NCI-H2227 (cell line): ENCODE data around the gene OR4D2.

Experiments used
- DNase-seq: peaks from one replicate; lab custom pipeline; 2025; ENCODE audit not compliant: unreplicated experiment; lab: John Stamatoyannopoulos, UW

Gene OR4D2

GRCh38 chr17:58172369-58173071 is 5.7 kb downstream of the OR4D2 start:
- DNase-seq = peak; percentile 14

GRCh38 chr17:58174871-58175270 is 8.1 kb downstream of the OR4D2 start:
- no peak for DNase-seq

- no peak for DNase-seq
Observed at GRCh38 chr17:58176200-58176599, 9.4 kb downstream of the OR4D2 start.

- no peak for DNase-seq
Observed at GRCh38 chr17:58181796-58182195, 15.0 kb downstream of the OR4D2 start.

GRCh38 chr17:58183514-58183913 is 16.7 kb downstream of the OR4D2 start:
- no peak for DNase-seq

GRCh38 chr17:58184308-58184985 is 17.7 kb downstream of the OR4D2 start:
- no peak for DNase-seq

GRCh38 chr17:58184986-58185761 is 18.4 kb downstream of the OR4D2 start:
- DNase-seq = no peak

GRCh38 chr17:58186591-58186990 is 19.8 kb downstream of the OR4D2 start:
- DNase-seq = no peak

- no peak for DNase-seq
Observed at GRCh38 chr17:58187063-58187462, 20.3 kb downstream of the OR4D2 start.

- DNase-seq = no peak
Observed at GRCh38 chr17:58187675-58188074, 20.9 kb downstream of the OR4D2 start.

GRCh38 chr17:58189436-58190146 is 22.8 kb downstream of the OR4D2 start:
- DNase-seq = no peak

GRCh38 chr17:58191241-58191896 is 24.6 kb downstream of the OR4D2 start:
- DNase-seq = no peak

GRCh38 chr17:58192612-58193011 is 25.8 kb downstream of the OR4D2 start, which contains the start of gene EPX:
Gene EPX (plus strand): TSS chr17:58192726. CDS start chr17:58192847, 121 bp downstream.
- no peak for DNase-seq

GRCh38 chr17:58193641-58194255 is 27.0 kb downstream of the OR4D2 start:
- DNase-seq = no peak

GRCh38 chr17:58195518-58196123 is 28.8 kb downstream of the OR4D2 start:
- no peak for DNase-seq

- no peak for DNase-seq
Observed at GRCh38 chr17:58196610-58197009, 29.8 kb downstream of the OR4D2 start.

- DNase-seq = peak; percentile 83
Observed at GRCh38 chr17:58200024-58200633, 33.3 kb downstream of the OR4D2 start.

- DNase-seq = no peak
Observed at GRCh38 chr17:58202859-58203258, 36.1 kb downstream of the OR4D2 start.

- no peak for DNase-seq
Observed at GRCh38 chr17:58204796-58205195, 38.0 kb downstream of the OR4D2 start.
